ENCODE results near the gene CBX1. TPM values are rescaled to one million over a fixed set of nuclear protein-coding genes. Genes with fewer than 3 reads are reported as not detected.
"Not testable (repeated sequence)": the region's sequence is repeated elsewhere in the genome, so short reads cannot be mapped to it uniquely, and the experiment has no call there.

The CBX1 gene
- total RNA-seq, 3 donors from 2014 or later, result 27.5 to 45.3 (median 28.8) TPM

- intact Hi-C loops (cut with DNase I, micrococcal nuclease), result no loop called here
- Histone ChIP-seq H3K36me3 (ENCODE audit: low read depth) (no peaks in the 10 kb centered on the region), H3K9me3 (no peaks in the 10 kb centered on the region), H3K4me3 (no peak overlapping the region), H3K4me1 (ENCODE audit: low read depth) (peaks cover 5% of the 10 kb centered on the region)
- ATAC-seq, result no peak
- no peak for TF ChIP-seq CTCF (IDR thresholded peaks at IDR 0.05)
- no peak for DNase-seq
Observed at GRCh38 chr17:48038687-48039086, 62.6 kb downstream of the CBX1 start.

GRCh38 chr17:48037838-48038323 lies 63.4 kb downstream of the CBX1 start:
- peak; percentile 8 for ATAC-seq

GRCh38 chr17:48037036-48037837 lies 64.0 kb downstream of the CBX1 start, which contains the start of gene COPZ2:
TSS of gene COPZ2 (minus strand) at chr17:48037797. CDS start at chr17:48037777, 20 bp downstream.
- peaks cover 5% of the 10 kb centered on the region for H3K4me1 ChIP-seq (ENCODE audit: low read depth)
- DNase-seq, result peak; percentile 54 to 72 (median 71)
- intact Hi-C loops (cut with DNase I, micrococcal nuclease), result no loop called here
- peak; percentile 69 for TF ChIP-seq CTCF (IDR thresholded peaks at IDR 0.05)
- H3K36me3 ChIP-seq (ENCODE audit: low read depth), result no peaks in the 10 kb centered on the region
- H3K4me3 ChIP-seq, result peak within 1 kb of the TSS; percentile 19
- H3K9me3 ChIP-seq, result no peaks in the 10 kb centered on the region
- ATAC-seq, result peak; percentile 89

More at GRCh38 chr17:48037838-48038323, 63.4 kb downstream of the CBX1 start:
- intact Hi-C loops (cut with DNase I, micrococcal nuclease), result no loop called here
- peak in 1 of 3 donors; percentile 44 for DNase-seq
- Histone ChIP-seq H3K4me1 (ENCODE audit: low read depth) (peaks cover 5% of the 10 kb centered on the region), H3K36me3 (ENCODE audit: low read depth) (no peaks in the 10 kb centered on the region), H3K9me3 (no peaks in the 10 kb centered on the region), H3K4me3 (no peak overlapping the region)
- TF ChIP-seq CTCF (IDR thresholded peaks at IDR 0.05), result no peak

GRCh38 chr17:48036693-48037035 lies 64.6 kb downstream of the CBX1 start:
- intact Hi-C loops (cut with DNase I, micrococcal nuclease), result no loop called here
- no peak for DNase-seq

GRCh38 chr17:48034734-48035133 lies 66.5 kb downstream of the CBX1 start:
- DNase-seq; H3K4me1 ChIP-seq (ENCODE audit: low read depth); intact Hi-C loops (cut with DNase I, micrococcal nuclease); H3K4me3 ChIP-seq; ATAC-seq; H3K36me3 ChIP-seq (ENCODE audit: low read depth); H3K9me3 ChIP-seq: not testable (repeated sequence)

More at GRCh38 chr17:48036693-48037035, 64.6 kb downstream of the CBX1 start:
- H3K36me3 ChIP-seq (ENCODE audit: low read depth), result no peaks in the 10 kb centered on the region
- no peak for TF ChIP-seq CTCF (IDR thresholded peaks at IDR 0.05)
- no peak for ATAC-seq
- peaks cover 5% of the 10 kb centered on the region for H3K4me1 ChIP-seq (ENCODE audit: low read depth)
- no peak overlapping the region for H3K4me3 ChIP-seq
- H3K9me3 ChIP-seq, result no peaks in the 10 kb centered on the region

GRCh38 chr17:48031966-48032365 lies 69.3 kb downstream of the CBX1 start:
- no peak for ATAC-seq
- no peaks in the 10 kb centered on the region for H3K9me3 ChIP-seq

More at GRCh38 chr17:48031966-48032365, 69.3 kb downstream of the CBX1 start:
- intact Hi-C loops (cut with DNase I, micrococcal nuclease), result no loop called here
- DNase-seq, result no peak
- H3K36me3 ChIP-seq (ENCODE audit: low read depth), result no peaks in the 10 kb centered on the region
- no peak overlapping the region for H3K4me3 ChIP-seq
- no peak for TF ChIP-seq CTCF (IDR thresholded peaks at IDR 0.05)
- H3K4me1 ChIP-seq (ENCODE audit: low read depth), result peaks cover 4% of the 10 kb centered on the region

All from mucosa of descending colon (tissue), 3 donors.